Activated T-helper 9 cell treated with anti-CD3 and anti-CD28 coated beads, Interleukin-2, amount 50 U/mL, for 16 hours (primary cell): Measurements from ENCODE around the gene PLXNA4.

Experiments
- DNase-seq: peaks from one replicate; pipeline ENCODE4 v3.0.0-alpha.2; 2020; ENCODE audit warnings: low read depth

Gene PLXNA4

GRCh38 chr7:132312531-132313055 is 263.7 kb downstream of the PLXNA4 start:
- DNase-seq: no peak

GRCh38 chr7:132311733-132312132 is 264.5 kb downstream of the PLXNA4 start:
- DNase-seq: no peak

- no peak for DNase-seq
These were observed 267.0 kb downstream of the PLXNA4 start for GRCh38 chr7:132309102-132309805.

GRCh38 chr7:132307465-132307864 is 268.8 kb downstream of the PLXNA4 start:
- DNase-seq: no peak

DNA sequence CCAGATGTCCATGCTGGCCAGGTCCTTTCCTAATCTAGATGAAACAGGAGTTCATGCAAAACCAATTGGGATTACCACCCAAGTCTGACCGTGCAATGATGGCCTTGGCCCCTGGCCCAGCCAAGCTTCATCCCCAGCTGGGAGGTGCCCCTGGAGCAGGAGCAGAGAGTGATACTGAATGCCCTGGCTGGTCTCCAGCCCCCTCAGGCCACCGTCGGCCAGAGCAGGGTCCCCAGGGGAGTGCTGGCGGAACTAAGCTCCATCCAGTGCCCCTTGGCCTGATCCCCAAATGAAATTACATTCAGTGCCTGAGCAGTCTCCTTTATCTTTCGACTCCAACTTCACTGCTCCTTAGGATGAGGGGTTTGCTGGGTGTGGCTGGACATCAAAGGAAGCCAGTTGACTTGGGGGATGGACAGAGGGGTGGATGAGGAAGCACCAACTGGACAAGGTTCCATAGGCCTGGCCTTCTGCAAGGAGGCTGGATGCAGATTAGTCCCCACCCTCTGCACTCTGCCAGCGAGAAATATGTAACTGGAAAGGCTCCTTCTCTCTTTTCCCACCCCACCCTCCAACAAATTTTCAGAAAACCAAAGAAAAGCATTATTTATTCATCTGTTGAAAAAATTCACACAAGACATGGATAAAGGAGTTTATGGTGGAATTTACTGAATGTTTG is 275.5 kb downstream of the PLXNA4 start:
- no peak for DNase-seq

- DNase-seq: no peak
These were observed 277.5 kb downstream of the PLXNA4 start for GRCh38 chr7:132298790-132299189.

DNA sequence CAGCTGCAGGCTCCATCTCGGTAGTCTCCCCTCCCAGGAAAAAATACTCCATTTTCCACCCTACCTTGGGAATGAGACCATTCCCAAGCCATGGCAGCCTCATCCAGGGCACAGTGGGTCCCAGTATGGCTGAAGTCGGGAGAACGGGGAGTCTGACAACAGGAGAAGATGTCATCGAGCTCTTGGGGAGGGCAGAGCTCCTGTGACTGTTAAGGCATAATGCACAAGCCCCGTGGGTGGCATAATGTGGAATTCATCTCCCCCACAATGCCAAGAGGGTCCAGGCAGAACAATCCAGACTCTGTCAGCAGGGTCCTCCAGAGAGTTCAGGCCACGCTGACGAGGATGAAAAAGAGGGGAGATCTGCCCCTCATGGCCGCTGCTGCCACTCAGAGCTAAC is 279.4 kb downstream of the PLXNA4 start:
- DNase-seq: no peak

GRCh38 chr7:132295175-132295574 is 281.1 kb downstream of the PLXNA4 start:
- no peak for DNase-seq

DNA sequence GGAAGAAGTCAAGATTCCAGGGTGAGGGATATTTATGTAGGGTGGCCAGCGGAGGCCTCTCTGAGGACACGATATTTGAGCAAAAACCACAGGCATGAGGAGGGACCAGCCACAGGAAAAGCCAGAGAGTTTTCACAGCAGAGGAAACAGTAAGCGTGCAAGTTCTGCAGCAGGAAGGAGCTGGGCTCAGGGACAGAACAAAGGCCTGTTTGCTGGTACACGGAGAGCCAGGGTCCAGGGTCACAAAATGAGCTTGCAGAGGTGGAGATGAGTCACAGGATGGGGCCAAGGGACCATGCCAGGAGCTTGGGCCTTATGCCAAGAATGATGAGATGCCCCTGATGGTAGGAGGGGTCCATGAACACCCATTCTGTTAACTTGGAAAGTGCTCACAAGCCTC is 283.5 kb downstream of the PLXNA4 start:
- no peak for DNase-seq

- DNase-seq: no peak
These were observed 284.8 kb downstream of the PLXNA4 start for GRCh38 chr7:132291481-132291880.

DNA sequence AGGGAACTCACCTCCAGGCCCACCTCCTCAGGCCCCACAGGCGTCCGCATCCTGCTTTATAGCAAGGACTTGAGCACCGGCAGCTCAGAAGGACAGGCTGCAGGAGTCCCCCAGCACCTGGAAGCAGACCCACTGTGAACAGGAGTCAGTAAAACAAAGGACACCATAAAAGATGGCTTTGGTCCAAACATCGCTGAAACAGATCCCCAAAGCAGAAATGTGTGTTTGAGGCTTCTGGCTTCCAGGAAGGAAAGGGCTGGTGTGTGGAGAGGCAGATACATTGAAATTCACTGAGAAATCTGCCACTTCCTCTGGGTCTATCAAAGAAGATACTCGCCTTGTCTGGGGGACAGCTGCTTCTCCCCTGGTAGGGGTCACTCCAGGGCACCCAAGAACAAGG is 286.2 kb downstream of the PLXNA4 start:
- DNase-seq: no peak

DNA sequence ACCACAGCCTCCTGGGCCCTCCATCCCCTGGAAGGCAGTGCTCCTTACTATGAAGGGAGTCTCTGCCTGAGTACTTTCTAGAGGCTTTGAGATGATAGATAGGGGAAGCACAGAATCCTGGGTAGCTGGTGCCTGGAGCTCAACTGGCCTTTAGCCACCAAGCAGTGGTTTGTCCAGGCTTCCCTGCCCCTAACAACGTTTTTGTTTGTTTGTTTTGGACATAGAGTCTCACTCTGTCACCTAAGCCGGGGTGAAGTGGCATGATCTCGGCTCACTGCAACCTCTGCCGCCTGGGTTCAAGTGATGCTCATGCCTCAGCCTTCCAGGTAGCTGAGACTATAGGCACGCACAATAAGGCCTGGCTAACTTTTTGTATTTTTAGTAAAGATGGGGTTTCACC is 289.4 kb downstream of the PLXNA4 start:
- DNase-seq: no peak

DNA sequence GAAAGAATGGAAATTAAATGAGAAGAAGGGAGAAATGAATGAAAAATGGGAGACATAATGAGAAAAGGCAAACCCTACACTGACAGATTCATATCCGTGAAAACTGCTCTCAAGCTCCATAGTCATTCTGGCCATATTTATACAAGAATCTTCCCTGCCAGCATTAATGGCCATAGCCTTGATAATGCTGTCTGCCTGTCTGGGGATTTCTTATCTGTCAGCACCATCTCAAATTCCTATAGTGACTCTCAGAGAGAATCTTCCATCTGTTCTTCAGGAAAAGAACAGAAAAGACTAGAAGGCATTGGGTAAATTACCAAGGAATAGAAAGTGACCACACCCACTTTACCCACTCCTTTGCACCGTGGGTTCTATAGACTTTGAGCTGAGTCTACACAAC is 295.9 kb downstream of the PLXNA4 start:
- no peak for DNase-seq

GRCh38 chr7:132279718-132280117 is 296.6 kb downstream of the PLXNA4 start:
- no peak for DNase-seq

- DNase-seq: no peak
These were observed 299.1 kb downstream of the PLXNA4 start for GRCh38 chr7:132276976-132277725.

- no peak for DNase-seq
These were observed 300.0 kb downstream of the PLXNA4 start for GRCh38 chr7:132276234-132276630.

DNA sequence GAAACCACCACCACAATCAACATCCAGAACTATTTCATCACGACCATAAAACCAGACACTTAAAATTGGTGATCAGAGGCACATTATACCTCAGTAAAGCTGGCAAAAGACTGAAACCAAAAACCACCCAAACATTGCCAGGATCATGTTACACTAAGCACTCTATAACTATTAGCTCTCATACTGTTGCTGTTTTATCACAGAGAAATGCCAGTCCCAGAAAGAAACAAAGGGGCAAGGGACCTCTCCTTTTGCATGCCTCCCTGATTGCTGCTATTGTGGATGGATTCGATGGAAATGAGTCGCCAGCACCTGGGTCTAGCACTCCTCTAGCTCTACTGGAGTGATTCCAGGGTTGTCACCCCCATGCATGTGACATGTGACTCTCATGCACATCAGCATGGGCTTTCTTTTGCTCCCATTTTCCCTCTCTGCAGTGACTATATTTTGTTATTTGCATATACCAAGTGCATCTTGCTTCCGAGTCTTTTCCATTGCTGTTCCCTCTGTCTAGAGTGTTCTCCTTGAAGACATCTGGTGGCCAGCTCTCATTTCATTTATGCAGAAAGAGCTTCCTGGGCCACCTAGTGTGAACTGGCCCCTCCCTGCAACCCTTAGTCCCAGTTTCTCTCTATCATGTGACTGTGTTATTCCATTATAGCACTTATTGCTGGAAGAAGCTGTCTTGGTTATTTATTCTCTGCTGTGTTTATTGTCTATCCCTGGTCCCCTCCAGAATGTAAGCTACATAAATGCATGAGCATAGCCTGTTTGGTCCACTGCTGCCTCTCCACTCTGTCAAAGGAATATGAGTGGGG is 300.6 kb downstream of the PLXNA4 start:
- DNase-seq: no peak

GRCh38 chr7:132272763-132273371 is 303.4 kb downstream of the PLXNA4 start:
- no peak for DNase-seq

- no peak for DNase-seq
These were observed 305.8 kb downstream of the PLXNA4 start for GRCh38 chr7:132270517-132270916.

GRCh38 chr7:132269718-132270117 is 306.6 kb downstream of the PLXNA4 start:
- no peak for DNase-seq

GRCh38 chr7:132263151-132263550 is 313.1 kb downstream of the PLXNA4 start:
- DNase-seq: no peak

DNA sequence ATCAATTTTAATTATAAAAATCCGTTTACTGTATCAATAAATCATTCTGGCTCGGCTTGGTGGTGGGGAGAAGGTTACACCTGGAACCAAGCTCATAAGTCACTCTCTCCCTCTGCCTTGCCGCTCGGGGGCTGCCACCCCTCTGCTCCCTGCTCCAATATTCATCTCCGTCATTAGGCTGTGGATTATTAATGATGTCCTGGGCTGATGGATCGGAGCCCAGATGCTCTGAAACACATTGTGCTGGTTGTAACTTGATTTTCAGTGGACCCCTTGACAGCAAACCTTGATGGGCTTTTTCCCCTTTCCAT is 314.2 kb downstream of the PLXNA4 start:
- no peak for DNase-seq
